RWPE1 (cell line): ENCODE data around the gene SUGP1.

Experiments used
- CTCF ChIA-PET: fragments of 350-600 bp; sonication (Branson Sonifier 250); formaldehyde crosslinking; extraction: SDS; loops from one replicate; lab custom pipeline; 2021; lab: Yijun Ruan, JAX
- POLR2A ChIA-PET: fragments of 400-600 bp; formaldehyde crosslinking; extraction: SDS; loops from one replicate; lab custom pipeline; 2020; ENCODE audit warnings: antibody characterized with exemption; ENCODE audit not compliant: low non-redundant PET; lab: Yijun Ruan, JAX
- DNase-seq: peaks from one replicate; pipeline ENCODE4 v3.0.0; 2012; ENCODE audit warnings: low spot score
- H3K27ac ChIP-seq: fragments of 450-650 bp; 2 replicates; pipeline ENCODE4 v1.5.1; 2017
- CTCF ChIP-seq: fragments of 450-650 bp; conservative IDR thresholded peaks from 2 replicates; pipeline ENCODE4 v1.5.1; 2017; ENCODE audit warnings: low read depth, mild to moderate bottlenecking

SUGP1 gene, protein sequence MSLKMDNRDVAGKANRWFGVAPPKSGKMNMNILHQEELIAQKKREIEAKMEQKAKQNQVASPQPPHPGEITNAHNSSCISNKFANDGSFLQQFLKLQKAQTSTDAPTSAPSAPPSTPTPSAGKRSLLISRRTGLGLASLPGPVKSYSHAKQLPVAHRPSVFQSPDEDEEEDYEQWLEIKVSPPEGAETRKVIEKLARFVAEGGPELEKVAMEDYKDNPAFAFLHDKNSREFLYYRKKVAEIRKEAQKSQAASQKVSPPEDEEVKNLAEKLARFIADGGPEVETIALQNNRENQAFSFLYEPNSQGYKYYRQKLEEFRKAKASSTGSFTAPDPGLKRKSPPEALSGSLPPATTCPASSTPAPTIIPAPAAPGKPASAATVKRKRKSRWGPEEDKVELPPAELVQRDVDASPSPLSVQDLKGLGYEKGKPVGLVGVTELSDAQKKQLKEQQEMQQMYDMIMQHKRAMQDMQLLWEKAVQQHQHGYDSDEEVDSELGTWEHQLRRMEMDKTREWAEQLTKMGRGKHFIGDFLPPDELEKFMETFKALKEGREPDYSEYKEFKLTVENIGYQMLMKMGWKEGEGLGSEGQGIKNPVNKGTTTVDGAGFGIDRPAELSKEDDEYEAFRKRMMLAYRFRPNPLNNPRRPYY

DNA sequence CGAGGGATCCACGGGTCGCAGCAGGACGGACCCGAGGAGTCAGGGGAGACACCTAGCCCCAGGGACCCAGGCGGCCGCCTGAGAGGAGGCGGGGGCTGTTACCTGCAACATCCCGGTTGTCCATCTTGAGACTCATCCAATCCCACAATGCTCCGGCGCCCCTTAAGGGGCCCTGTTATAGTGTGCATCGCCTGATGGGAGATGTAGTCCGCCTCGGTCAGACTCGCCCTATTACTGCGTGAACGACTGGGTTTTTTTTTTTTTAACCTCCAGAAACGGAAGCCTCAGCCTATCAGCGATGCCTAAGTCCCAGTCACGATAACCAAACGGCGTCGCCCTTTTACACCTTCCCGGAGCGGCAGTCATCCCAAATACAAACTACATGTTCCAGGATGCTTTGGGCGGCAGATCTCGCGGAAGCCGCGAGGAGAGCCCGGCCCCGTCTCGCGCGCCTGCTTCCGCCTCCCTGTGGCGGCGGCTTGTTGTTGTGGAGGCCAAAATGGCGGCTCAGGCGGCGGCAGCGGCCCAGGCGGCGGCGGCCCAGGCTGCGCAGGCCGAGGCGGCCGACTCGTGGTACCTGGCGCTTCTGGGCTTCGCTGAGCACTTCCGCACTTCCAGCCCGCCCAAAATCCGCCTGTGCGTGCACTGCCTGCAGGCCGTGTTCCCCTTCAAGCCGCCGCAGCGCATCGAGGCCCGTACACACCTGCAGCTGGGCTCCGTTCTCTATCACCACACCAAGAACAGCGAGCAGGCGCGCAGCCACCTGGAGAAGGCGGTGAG lies at the start of gene SUGP1, which contains the start of gene MAU2:
Gene SUGP1 (minus strand): TSS at position 149 of the 780 bp plus-strand sequence. CDS start 13 bp downstream, at position 136.
Gene MAU2 (plus strand): TSS at position 469 of the 780 bp plus-strand sequence. CDS start 31 bp downstream, at position 500.
- no peak; the same call in 1 of the 2 replicates for TF ChIP-seq CTCF
- POLR2A ChIA-PET: interaction anchor here (0.6 kb wide), 1 partner anchor 12 kb away, joined by 3 read pairs; no protein-coding TSS in a partner anchor
- H3K27ac ChIP-seq: peak within 1 kb of the TSS; percentile 86
- CTCF ChIA-PET: interaction anchor here (1.2 kb wide), 1 partner anchor 17 kb away, joined by 5 read pairs; no protein-coding TSS in a partner anchor
- peak; percentile 96 for DNase-seq

GRCh38 chr19:19368087-19368486 lies 47.8 kb upstream of the SUGP1 start:
- TF ChIP-seq CTCF: no peak
- CTCF ChIA-PET: interaction anchor here (0.6 kb wide), 1 partner anchor 144 kb away, joined by 3 read pairs; no protein-coding TSS in a partner anchor
- POLR2A ChIA-PET: no interaction called here
- peak overlapping the region; percentile 9; the same call in 1 of the 2 replicates for H3K27ac ChIP-seq
- no peak for DNase-seq

- TF ChIP-seq CTCF: peak; percentile 90
- peak; percentile 74 for DNase-seq
- peak overlapping the region; percentile 47 for H3K27ac ChIP-seq
- CTCF ChIA-PET: interaction anchor here (0.6 to 1.2 kb wide), 8 partner anchors 44 to 391 kb away, joined by 3 to 6 read pairs (median 4); no protein-coding TSS in a partner anchor
- POLR2A ChIA-PET: no interaction called here
Measured at GRCh38 chr19:19366434-19367396, 46.4 kb upstream of the SUGP1 start.

- no peak for DNase-seq
- CTCF ChIA-PET: no interaction called here
- POLR2A ChIA-PET: interaction anchor here (0.7 kb wide), 1 partner anchor 47 kb away, joined by 5 read pairs; no protein-coding TSS in a partner anchor
- no peak for TF ChIP-seq CTCF
- peak overlapping the region; percentile 26 for H3K27ac ChIP-seq
Measured at GRCh38 chr19:19362075-19362474, 41.8 kb upstream of the SUGP1 start.

DNA sequence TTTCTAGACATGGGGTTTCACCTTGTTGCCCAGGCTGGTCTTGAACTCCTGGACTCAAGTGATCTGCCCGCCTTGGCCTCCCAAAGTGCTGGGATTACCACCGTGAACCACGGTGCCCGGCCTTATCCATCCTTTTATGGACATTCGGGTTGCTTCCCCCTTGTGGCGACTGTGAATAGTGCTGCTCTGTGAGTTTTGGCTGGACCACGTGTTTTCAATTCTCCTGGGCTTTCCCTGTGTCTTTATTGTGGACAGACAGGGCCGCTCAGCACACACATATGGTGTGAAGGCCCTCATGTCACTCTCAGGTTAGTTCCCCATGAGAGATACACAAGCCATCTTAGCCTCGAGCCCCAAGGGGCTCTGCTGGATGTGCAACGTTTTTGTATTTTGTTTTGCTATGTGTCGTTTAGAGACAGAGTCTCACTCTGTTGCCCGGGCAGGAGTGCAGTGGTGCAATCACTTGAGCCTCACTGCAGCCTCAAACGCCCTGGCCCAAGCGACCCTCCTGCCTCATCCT lies 40.8 kb upstream of the SUGP1 start:
- H3K27ac ChIP-seq: peak overlapping the region; percentile 26
- ChIA-PET POLR2A (interaction anchor here (0.7 kb wide), 1 partner anchor 224 kb away, joined by 3 read pairs; no protein-coding TSS in a partner anchor), CTCF (interaction anchor here (0.6 to 0.7 kb wide), 4 partner anchors 10 to 129 kb away, joined by 3 to 5 read pairs (median 4); no protein-coding TSS in a partner anchor)
- peak; percentile 80 for DNase-seq
- TF ChIP-seq CTCF: peak; percentile 88
